Ovary (tissue), 3 donors: Measurements from ENCODE around the gene HEXIM2.

Experiments used
- CTCF ChIP-seq, 3 donors: fragments of 450-650 bp in 2 of 3; fragments of 200-600 bp in 1 of 3; IDR thresholded peaks; one replicate each; pipeline versions ENCODE4 v1.5.1 to v1.8.0; 2016 to 2022; ENCODE audit warnings: antibody characterized with exemption in 3 of 3, mild to moderate bottlenecking in 1 of 3
- EP300 ChIP-seq: sonication (generic); formaldehyde crosslinking; IDR thresholded peaks from one replicate; pipeline ENCODE4 v1.6.1; 2017; ENCODE audit warnings: antibody characterized with exemption
- POLR2A ChIP-seq: fragments of 450-650 bp; IDR thresholded peaks from one replicate; pipeline ENCODE4 v1.6.1; 2017; ENCODE audit warnings: antibody characterized with exemption, mild to moderate bottlenecking, moderate library complexity
- donor health status: DM: no; HTN: no; CAD: no.

- TF ChIP-seq CTCF (IDR thresholded peaks at IDR 0.05) (no peak), POLR2A (no peak), EP300 (no peak)
Observed at GRCh38 chr17:45113424-45113754, 48.3 kb upstream of the HEXIM2 start.
